OCI-LY3 (cell line): ENCODE results near the gene SMC1A.
A peak's percentile ranks its signal among the peaks of the same experiment; 100 is the strongest.
"Not testable (repeated sequence)": the region's sequence is repeated elsewhere in the genome, so short reads cannot be mapped to it uniquely, and the experiment has no call there.

Source experiments
- H2AFZ ChIP-seq: fragments of 200-600, 300-600 bp; shearing (Covaris generic); 2 replicates; pipeline ENCODE4 v1.6.0; 2014; ENCODE audit warnings: antibody characterized with exemption, low read depth, low read length
- H3K27ac ChIP-seq: fragments of 200-600, 300-600 bp; sonication (generic); 2 replicates; pipeline ENCODE4 v1.5.1; 2014; ENCODE audit warnings: mild to moderate bottlenecking, low read length, moderate library complexity, mixed read lengths
- H3K27me3 ChIP-seq: fragments of 200-600, 300-600 bp; sonication (generic); 2 replicates; pipeline ENCODE4 v1.6.1; 2014; ENCODE audit warnings: low read depth, low read length, mixed read lengths
- H3K36me3 ChIP-seq: fragments of 200-600, 300-600 bp; sonication (generic); replicated peaks from 2 replicates; pipeline ENCODE3; 2014; ENCODE audit warnings: low read depth, low read length, mixed read lengths
- H3K4me1 ChIP-seq: fragments of 300-600, 200-600 bp; sonication (generic); 2 replicates; pipeline ENCODE4 v1.6.1; 2014; ENCODE audit warnings: low read length, mixed read lengths
- H3K4me2 ChIP-seq: fragments of 200-600, 300-600 bp; sonication (generic); 2 replicates; pipeline ENCODE4 v1.6.1; 2014; ENCODE audit warnings: low read length, mixed read lengths
- H3K4me3 ChIP-seq: fragments of 300-600, 200-600 bp; sonication (generic); 2 replicates; pipeline ENCODE4 v1.5.1; 2014; ENCODE audit warnings: antibody characterized with exemption, mild to moderate bottlenecking, low read length, moderate library complexity
- H3K79me2 ChIP-seq: fragments of 300-600, 200-600 bp; shearing (Covaris generic); 2 replicates; pipeline ENCODE4 v1.6.1; 2014; ENCODE audit warnings: mild to moderate bottlenecking, low read length, mixed read lengths
- H3K9ac ChIP-seq: fragments of 300-600, 200-600 bp; shearing (Covaris generic); 2 replicates; pipeline ENCODE4 v1.6.0; 2014; ENCODE audit warnings: mild to moderate bottlenecking, low read length, moderate library complexity
- H3K9me3 ChIP-seq: fragments of 200-600, 300-600 bp; shearing (Covaris generic); 2 replicates; pipeline ENCODE4 v1.6.1; 2014; ENCODE audit warnings: low read length, mixed read lengths; ENCODE audit not compliant: insufficient read depth
- H4K20me1 ChIP-seq: fragments of 200-600, 300-600 bp; sonication (generic); 2 replicates; pipeline ENCODE4 v1.6.1; 2016; ENCODE audit warnings: low read length, mixed read lengths; ENCODE audit not compliant: insufficient read depth
- EZH2phosphoT487 ChIP-seq: fragments of 200-600 bp; shearing (Covaris generic); IDR thresholded peaks from 2 replicates; pipeline ENCODE4 v1.6.1; 2018; ENCODE audit warnings: antibody characterized with exemption, mixed run types, low read depth
- TF ChIP-seq, protein P1 (sequence below): fragments of 200-600, 300-600 bp; sonication (generic); IDR thresholded peaks from 2 replicates; pipeline ENCODE4 v1.5.1; 2014; ENCODE audit warnings: antibody characterized with exemption, low read length, low read depth

The SMC1A gene

DNA sequence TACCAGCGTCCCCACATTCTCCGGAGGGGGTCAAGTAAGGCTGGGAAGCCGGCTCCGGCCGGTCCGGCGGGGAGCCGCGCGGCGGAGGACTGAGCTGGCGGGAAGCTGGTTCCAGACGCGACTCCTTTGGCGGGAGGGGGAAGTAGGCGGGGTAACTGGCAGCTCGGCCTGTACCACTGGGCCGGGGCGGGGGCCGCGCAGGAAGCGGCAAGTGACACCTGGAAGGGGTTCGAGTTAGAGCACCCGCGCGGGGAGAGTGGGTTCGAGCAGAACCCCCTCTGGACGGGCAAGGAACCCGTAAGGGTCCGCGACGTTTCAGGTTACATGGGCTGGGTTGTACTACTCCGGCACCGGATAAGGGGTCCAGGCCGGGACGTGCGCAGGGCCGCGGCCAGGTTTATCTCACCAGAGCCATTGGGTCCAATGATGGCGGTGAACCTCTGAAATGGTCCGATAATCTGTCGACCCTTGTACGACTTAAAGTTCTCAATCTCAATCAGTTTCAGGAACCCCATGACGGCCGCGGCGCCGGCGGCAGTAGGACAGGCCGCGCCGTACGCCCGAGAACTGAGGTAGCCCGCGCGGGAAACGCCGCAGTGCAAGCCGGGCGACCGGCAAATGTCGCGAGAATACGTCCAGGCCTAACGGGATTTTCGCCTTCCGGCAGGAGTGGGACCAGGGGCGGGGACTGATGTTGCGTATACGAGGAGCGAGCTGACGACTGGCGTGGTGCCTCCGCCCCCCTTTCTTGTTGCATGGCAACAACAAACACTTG is at the start of gene SMC1A:
SMC1A (minus strand) TSS at position 569 of the 775 bp plus-strand sequence; CDS start at position 515, 54 bp downstream.
- Histone ChIP-seq H3K79me2 (peaks cover 52% of the 10 kb centered on the region), H3K9me3 (no peaks in the 10 kb centered on the region), H3K27me3 (no peaks in the 10 kb centered on the region), H3K4me1 (peaks cover 13% of the 10 kb centered on the region), H3K4me3 (peak within 1 kb of the TSS; percentile 88), H4K20me1 (peaks cover 14% of the 10 kb centered on the region), H3K36me3 (peaks cover 13% of the 10 kb centered on the region), H3K9ac (peak within 1 kb of the TSS; percentile 99), H3K27ac (peak within 1 kb of the TSS; percentile 93), H3K4me2 (peak within 1 kb of the TSS; percentile 98), H2AFZ (peak within 1 kb of the TSS; percentile 82)
- TF ChIP-seq EZH2phosphoT487 = no peak
- TF ChIP-seq, protein P1, sequence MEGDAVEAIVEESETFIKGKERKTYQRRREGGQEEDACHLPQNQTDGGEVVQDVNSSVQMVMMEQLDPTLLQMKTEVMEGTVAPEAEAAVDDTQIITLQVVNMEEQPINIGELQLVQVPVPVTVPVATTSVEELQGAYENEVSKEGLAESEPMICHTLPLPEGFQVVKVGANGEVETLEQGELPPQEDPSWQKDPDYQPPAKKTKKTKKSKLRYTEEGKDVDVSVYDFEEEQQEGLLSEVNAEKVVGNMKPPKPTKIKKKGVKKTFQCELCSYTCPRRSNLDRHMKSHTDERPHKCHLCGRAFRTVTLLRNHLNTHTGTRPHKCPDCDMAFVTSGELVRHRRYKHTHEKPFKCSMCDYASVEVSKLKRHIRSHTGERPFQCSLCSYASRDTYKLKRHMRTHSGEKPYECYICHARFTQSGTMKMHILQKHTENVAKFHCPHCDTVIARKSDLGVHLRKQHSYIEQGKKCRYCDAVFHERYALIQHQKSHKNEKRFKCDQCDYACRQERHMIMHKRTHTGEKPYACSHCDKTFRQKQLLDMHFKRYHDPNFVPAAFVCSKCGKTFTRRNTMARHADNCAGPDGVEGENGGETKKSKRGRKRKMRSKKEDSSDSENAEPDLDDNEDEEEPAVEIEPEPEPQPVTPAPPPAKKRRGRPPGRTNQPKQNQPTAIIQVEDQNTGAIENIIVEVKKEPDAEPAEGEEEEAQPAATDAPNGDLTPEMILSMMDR = no peak

DNA sequence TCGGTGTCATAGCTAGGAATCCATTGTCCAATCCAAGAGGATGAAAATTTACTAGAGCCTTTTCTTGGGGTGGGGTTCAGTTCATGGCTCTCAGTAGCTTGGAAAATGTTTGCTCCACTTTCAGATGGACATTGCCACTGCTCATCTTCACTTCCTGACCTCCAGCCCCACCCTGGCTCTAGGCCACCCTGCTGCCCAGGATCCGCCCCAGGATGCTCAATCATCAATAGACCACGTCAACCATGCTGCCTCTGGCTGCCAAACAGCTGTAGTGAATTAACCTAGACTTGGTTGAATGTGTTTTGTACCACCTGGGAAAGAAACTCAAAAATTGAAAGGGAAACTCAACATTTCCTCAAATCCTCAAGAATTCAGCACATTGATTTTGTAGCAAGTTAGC is 48.9 kb upstream of the SMC1A start:
- H3K27me3 ChIP-seq = no peaks in the 10 kb centered on the region
- H3K4me3 ChIP-seq = no peak overlapping the region
- no peak overlapping the region for H3K9ac ChIP-seq
- no peak overlapping the region for H3K27ac ChIP-seq
- H4K20me1 ChIP-seq = no peaks in the 10 kb centered on the region
- no peak overlapping the region for H2AFZ ChIP-seq
- H3K9me3 ChIP-seq = no peaks in the 10 kb centered on the region
- no peak overlapping the region for H3K4me2 ChIP-seq
- TF ChIP-seq, protein P1 = no peak
- TF ChIP-seq EZH2phosphoT487 = no peak
- no peaks in the 10 kb centered on the region for H3K36me3 ChIP-seq
- H3K79me2 ChIP-seq = no peaks in the 10 kb centered on the region
- peaks cover 4% of the 10 kb centered on the region; the same call in 1 of the 2 replicates for H3K4me1 ChIP-seq

DNA sequence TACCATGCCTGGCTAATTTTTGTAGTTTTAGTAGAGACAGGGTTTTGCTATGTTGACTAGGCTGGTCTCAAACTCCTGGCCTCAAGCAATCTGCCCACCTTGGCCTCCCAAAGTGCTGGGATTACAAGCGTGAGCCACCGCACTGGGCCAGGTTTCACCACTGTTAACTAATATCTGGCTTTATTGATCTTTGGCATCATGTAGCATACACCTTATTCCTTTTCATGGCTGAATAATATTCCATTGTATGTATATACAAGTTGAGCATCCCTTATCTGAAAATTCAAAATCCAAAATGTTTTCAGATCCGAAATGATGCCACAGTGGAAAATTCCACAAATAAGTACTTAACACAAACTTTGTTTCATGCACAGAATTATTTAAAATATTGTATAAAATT is 46.2 kb upstream of the SMC1A start:
- not testable (repeated sequence) for H3K4me1 ChIP-seq, H3K9me3 ChIP-seq, H3K36me3 ChIP-seq, H3K4me3 ChIP-seq, H4K20me1 ChIP-seq, H3K27ac ChIP-seq, H3K79me2 ChIP-seq, H3K27me3 ChIP-seq, H3K9ac ChIP-seq, H3K4me2 ChIP-seq, H2AFZ ChIP-seq

DNA sequence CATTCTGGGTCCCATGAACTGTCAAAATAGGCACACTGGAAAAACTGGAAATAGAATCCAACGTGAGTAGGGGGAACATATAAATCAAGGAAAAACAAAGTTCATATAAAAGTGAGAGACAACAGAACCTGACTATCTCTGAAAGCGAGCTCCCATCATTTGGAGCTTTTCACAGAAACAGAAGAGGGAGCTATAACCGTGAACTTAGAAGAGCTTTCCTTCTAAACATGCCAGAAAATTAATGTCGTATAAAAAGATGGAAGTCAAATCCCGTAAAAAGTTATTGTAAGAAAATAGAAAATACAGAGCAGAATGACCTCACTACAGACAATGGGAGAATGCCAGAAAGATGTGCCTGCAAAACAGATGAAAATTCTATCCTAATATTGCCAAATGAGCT is 35.6 kb upstream of the SMC1A start:
- Histone ChIP-seq H3K4me1 (no peaks in the 10 kb centered on the region), H3K9me3 (no peaks in the 10 kb centered on the region), H2AFZ (no peak overlapping the region), H3K79me2 (no peaks in the 10 kb centered on the region), H3K27ac (no peak overlapping the region), H3K4me3 (no peak overlapping the region), H3K4me2 (peak overlapping the region; percentile 22), H4K20me1 (no peaks in the 10 kb centered on the region), H3K9ac (no peak overlapping the region), H3K36me3 (no peaks in the 10 kb centered on the region), H3K27me3 (peaks cover 6% of the 10 kb centered on the region)
- TF ChIP-seq EZH2phosphoT487 = no peak
- TF ChIP-seq, protein P1 = peak; percentile 36
